IgD-negative memory B cell (primary cell): ENCODE measurements around the gene MLLT3. TPM values are rescaled to one million over a fixed set of nuclear protein-coding genes. Genes with fewer than 3 reads are reported as not detected.

Source experiments
- H3K27ac Mint-ChIP-seq, 3 donors: one replicate each; pipeline ENCODE4 v1.8.0; 2020 to 2022; ENCODE audit warnings: mild to moderate bottlenecking in 3 of 3, mixed read lengths in 3 of 3, moderate library complexity in 1 of 3
- H3K27me3 Mint-ChIP-seq: one replicate; pipeline ENCODE4 v1.8.0; 2021; ENCODE audit warnings: mixed read lengths
- H3K36me3 Mint-ChIP-seq: one replicate; pipeline ENCODE4 v1.8.0; 2020; ENCODE audit warnings: mild to moderate bottlenecking, mixed read lengths
- H3K4me1 Mint-ChIP-seq, 3 donors: one replicate each; pipeline ENCODE4 v1.8.0; 2020 to 2022; ENCODE audit warnings: mixed read lengths in 3 of 3, mild to moderate bottlenecking in 1 of 3
- H3K4me3 Mint-ChIP-seq, 4 donors: one replicate each; pipeline ENCODE4 v1.8.0; 2020 to 2022; ENCODE audit warnings: mild to moderate bottlenecking in 4 of 4, mixed read lengths in 4 of 4, moderate library complexity in 3 of 4
- H3K9me3 Mint-ChIP-seq, 3 donors: one replicate each; pipeline ENCODE4 v1.8.0; 2020 to 2021; ENCODE audit warnings: mixed read lengths in 3 of 3, mild to moderate bottlenecking in 1 of 3
- polyA plus RNA-seq: library from polyadenylated mRNA; unstranded; fragments of 300-500 nt; fragmentation: Illumina TruSeq; gene quantifications from one replicate; pipeline ENCODE4 v1.2.3, GENCODE V29; 2021

Gene MLLT3
- polyA plus RNA-seq, 1 donor from 2014 or later: 3.2 TPM

- H3K36me3 Mint-ChIP-seq: no peaks in the 10 kb centered on the region
- peaks cover 0 to 2% (median 0%) of the 10 kb centered on the region in 3 donors for H3K9me3 Mint-ChIP-seq
- peaks cover 10 to 27% (median 26%) of the 10 kb centered on the region in 3 donors for H3K4me1 Mint-ChIP-seq
- H3K4me3 Mint-ChIP-seq: peak overlapping the region; percentile 52 to 93 (median 74)
- H3K27ac Mint-ChIP-seq: peak overlapping the region; percentile 9 to 96 (median 66)
- peaks cover 30% of the 10 kb centered on the region for H3K27me3 Mint-ChIP-seq
Measured at GRCh38 chr9:20619487-20620200, 2.7 kb downstream of the MLLT3 start.

- Mint-ChIP-seq H3K36me3 (no peaks in the 10 kb centered on the region), H3K27me3 (peaks cover 18% of the 10 kb centered on the region), H3K4me3 (peak overlapping the region in 1 of 4 donors; percentile 93), H3K27ac (peak overlapping the region in 1 of 3 donors; percentile 1), H3K9me3 (no peaks in the 10 kb centered on the region), H3K4me1 (peaks cover 5 to 17% (median 15%) of the 10 kb centered on the region in 3 donors)
Measured at GRCh38 chr9:20618361-20618802, 3.9 kb downstream of the MLLT3 start.

GRCh38 chr9:20616808-20617207 lies 5.5 kb downstream of the MLLT3 start:
- Mint-ChIP-seq H3K9me3 (no peaks in the 10 kb centered on the region), H3K27ac (no peak overlapping the region), H3K4me1 (peaks cover 3 to 12% (median 9%) of the 10 kb centered on the region in 3 donors), H3K27me3 (peaks cover 13% of the 10 kb centered on the region), H3K36me3 (no peaks in the 10 kb centered on the region), H3K4me3 (no peak overlapping the region)

GRCh38 chr9:20614602-20615216 lies 7.6 kb downstream of the MLLT3 start:
- Mint-ChIP-seq H3K36me3 (no peaks in the 10 kb centered on the region), H3K27ac (no peak overlapping the region), H3K4me1 (peaks cover under 1 to 9% (median 9%) of the 10 kb centered on the region in 3 donors), H3K27me3 (peaks cover 3% of the 10 kb centered on the region), H3K4me3 (no peak overlapping the region), H3K9me3 (no peaks in the 10 kb centered on the region)

- H3K4me1 Mint-ChIP-seq: peaks cover 0 to 2% (median 0%) of the 10 kb centered on the region in 3 donors
- peaks cover 5% of the 10 kb centered on the region for H3K27me3 Mint-ChIP-seq
- no peak overlapping the region for H3K27ac Mint-ChIP-seq
- no peak overlapping the region for H3K4me3 Mint-ChIP-seq
- no peaks in the 10 kb centered on the region for H3K9me3 Mint-ChIP-seq
- H3K36me3 Mint-ChIP-seq: no peaks in the 10 kb centered on the region
Measured at GRCh38 chr9:20611691-20612287, 10.5 kb downstream of the MLLT3 start.

- H3K27me3 Mint-ChIP-seq: peaks cover 7% of the 10 kb centered on the region
- peaks cover 0 to 2% (median 1%) of the 10 kb centered on the region in 3 donors for H3K4me1 Mint-ChIP-seq
- H3K27ac Mint-ChIP-seq: no peak overlapping the region
- no peaks in the 10 kb centered on the region for H3K36me3 Mint-ChIP-seq
- no peak overlapping the region for H3K4me3 Mint-ChIP-seq
- no peaks in the 10 kb centered on the region for H3K9me3 Mint-ChIP-seq
Measured at GRCh38 chr9:20610591-20610990, 11.7 kb downstream of the MLLT3 start.

GRCh38 chr9:20608582-20608981 lies 13.7 kb downstream of the MLLT3 start:
- Mint-ChIP-seq H3K9me3 (no peaks in the 10 kb centered on the region), H3K27ac (no peak overlapping the region), H3K4me1 (peaks cover 1 to 7% (median 2%) of the 10 kb centered on the region in 3 donors), H3K27me3 (peaks cover 12% of the 10 kb centered on the region), H3K4me3 (no peak overlapping the region), H3K36me3 (no peaks in the 10 kb centered on the region)

- Mint-ChIP-seq H3K4me1 (peaks cover 2 to 7% (median 7%) of the 10 kb centered on the region in 3 donors), H3K4me3 (no peak overlapping the region), H3K27ac (peak overlapping the region in 1 of 3 donors; percentile 31), H3K9me3 (no peaks in the 10 kb centered on the region), H3K36me3 (no peaks in the 10 kb centered on the region), H3K27me3 (peaks cover 12% of the 10 kb centered on the region)
Measured at GRCh38 chr9:20606652-20607051, 15.6 kb downstream of the MLLT3 start.

GRCh38 chr9:20604562-20604961 lies 17.7 kb downstream of the MLLT3 start:
- Mint-ChIP-seq H3K4me1 (peaks cover 4 to 9% (median 7%) of the 10 kb centered on the region in 3 donors), H3K4me3 (no peak overlapping the region), H3K27me3 (peaks cover 10% of the 10 kb centered on the region), H3K9me3 (peaks cover 0 to 3% (median 0%) of the 10 kb centered on the region in 3 donors), H3K27ac (no peak overlapping the region), H3K36me3 (peaks cover 4% of the 10 kb centered on the region)

GRCh38 chr9:20603524-20604268 lies 18.6 kb downstream of the MLLT3 start:
- Mint-ChIP-seq H3K9me3 (peaks cover 0 to 3% (median 0%) of the 10 kb centered on the region in 3 donors), H3K27ac (no peak overlapping the region), H3K36me3 (peaks cover 4% of the 10 kb centered on the region), H3K4me3 (no peak overlapping the region), H3K27me3 (peaks cover 9% of the 10 kb centered on the region), H3K4me1 (peaks cover 4 to 9% (median 7%) of the 10 kb centered on the region in 3 donors)

- no peak overlapping the region for H3K27ac Mint-ChIP-seq
- H3K27me3 Mint-ChIP-seq: peaks cover 12% of the 10 kb centered on the region
- H3K9me3 Mint-ChIP-seq: peaks cover 0 to 3% (median 0%) of the 10 kb centered on the region in 3 donors
- H3K36me3 Mint-ChIP-seq: peaks cover 4% of the 10 kb centered on the region
- peaks cover 3 to 17% (median 12%) of the 10 kb centered on the region in 3 donors for H3K4me1 Mint-ChIP-seq
- no peak overlapping the region for H3K4me3 Mint-ChIP-seq
Measured at GRCh38 chr9:20601292-20601691, 21.0 kb downstream of the MLLT3 start.

GRCh38 chr9:20599195-20599594 lies 23.1 kb downstream of the MLLT3 start:
- no peak overlapping the region for H3K4me3 Mint-ChIP-seq
- peaks cover 4% of the 10 kb centered on the region for H3K36me3 Mint-ChIP-seq
- peaks cover 3 to 17% (median 8%) of the 10 kb centered on the region in 3 donors for H3K4me1 Mint-ChIP-seq
- peaks cover 7% of the 10 kb centered on the region for H3K27me3 Mint-ChIP-seq
- peaks cover 0 to 3% (median 0%) of the 10 kb centered on the region in 3 donors for H3K9me3 Mint-ChIP-seq
- no peak overlapping the region for H3K27ac Mint-ChIP-seq

GRCh38 chr9:20598367-20598766 lies 23.9 kb downstream of the MLLT3 start:
- H3K36me3 Mint-ChIP-seq: peaks cover 4% of the 10 kb centered on the region
- peaks cover 0 to 3% (median 0%) of the 10 kb centered on the region in 3 donors for H3K9me3 Mint-ChIP-seq
- H3K4me3 Mint-ChIP-seq: no peak overlapping the region
- no peak overlapping the region for H3K27ac Mint-ChIP-seq
- peaks cover 4% of the 10 kb centered on the region for H3K27me3 Mint-ChIP-seq
- H3K4me1 Mint-ChIP-seq: peaks cover 3 to 17% (median 5%) of the 10 kb centered on the region in 3 donors

- Mint-ChIP-seq H3K4me3 (no peak overlapping the region), H3K9me3 (peaks cover 0 to 3% (median 0%) of the 10 kb centered on the region in 3 donors), H3K36me3 (peaks cover 4% of the 10 kb centered on the region), H3K27me3 (peaks cover 4% of the 10 kb centered on the region), H3K27ac (no peak overlapping the region), H3K4me1 (peaks cover 3 to 17% (median 5%) of the 10 kb centered on the region in 3 donors)
Measured at GRCh38 chr9:20597862-20598261, 24.4 kb downstream of the MLLT3 start.
